GM04504 (cell line): Measurements from ENCODE around the gene ASCL5.

Experiments used
- DNase-seq: peaks from one replicate; pipeline ENCODE4 v3.0.0-alpha.2; 2012; ENCODE audit warnings: low read depth

The ASCL5 gene

GRCh38 chr1:201153474-201154388 lies 26.7 kb upstream of the ASCL5 start:
- no peak for DNase-seq

GRCh38 chr1:201149400-201149799 lies 22.4 kb upstream of the ASCL5 start:
- no peak for DNase-seq

GRCh38 chr1:201147396-201148015 lies 20.5 kb upstream of the ASCL5 start:
- DNase-seq: no peak

GRCh38 chr1:201146626-201147390 lies 19.8 kb upstream of the ASCL5 start:
- DNase-seq: no peak

- no peak for DNase-seq
Observed at GRCh38 chr1:201145816-201146215, 18.8 kb upstream of the ASCL5 start.

- DNase-seq: no peak
Observed at GRCh38 chr1:201145132-201145531, 18.1 kb upstream of the ASCL5 start.

- no peak for DNase-seq
Observed at GRCh38 chr1:201144701-201145100, 17.7 kb upstream of the ASCL5 start.

GRCh38 chr1:201143726-201144635 lies 17.0 kb upstream of the ASCL5 start:
- DNase-seq: no peak

GRCh38 chr1:201142849-201143725 lies 16.1 kb upstream of the ASCL5 start:
- DNase-seq: no peak

GRCh38 chr1:201142011-201142848 lies 15.2 kb upstream of the ASCL5 start:
- no peak for DNase-seq

GRCh38 chr1:201141418-201141817 lies 14.4 kb upstream of the ASCL5 start:
- DNase-seq: no peak

- no peak for DNase-seq
Observed at GRCh38 chr1:201140941-201141260, 13.9 kb upstream of the ASCL5 start.

GRCh38 chr1:201140235-201140940 lies 13.4 kb upstream of the ASCL5 start:
- no peak for DNase-seq

GRCh38 chr1:201139756-201140155 lies 12.8 kb upstream of the ASCL5 start:
- no peak for DNase-seq

GRCh38 chr1:201139306-201139705 lies 12.3 kb upstream of the ASCL5 start:
- no peak for DNase-seq

GRCh38 chr1:201138311-201138840 lies 11.4 kb upstream of the ASCL5 start:
- no peak for DNase-seq

- peak; percentile 87 for DNase-seq
Observed at GRCh38 chr1:201137579-201138310, 10.8 kb upstream of the ASCL5 start.

GRCh38 chr1:201137024-201137392 lies 10.0 kb upstream of the ASCL5 start:
- DNase-seq: no peak
